ENCODE measurements around the gene ACTL6A.

The ACTL6A gene

GRCh38 chr3:179533274-179533673 is 29.5 kb upstream of the ACTL6A start:
- TF ChIP-seq FOXP2 (optimal IDR thresholded peaks at IDR 0.05; ENCODE audit: borderline replicate concordance, extremely low read depth, extremely low read length, insufficient read depth), result no peak

GRCh38 chr3:179536256-179536655 is 26.5 kb upstream of the ACTL6A start:
- no peak for TF ChIP-seq FOXP2 (optimal IDR thresholded peaks at IDR 0.05; ENCODE audit: borderline replicate concordance, extremely low read depth, extremely low read length, insufficient read depth)
- no peak for TF ChIP-seq POLR2AphosphoS5 (IDR thresholded peaks at IDR 0.05; ENCODE audit: low read depth, low read length)
- TF ChIP-seq TAF1 (IDR thresholded peaks at IDR 0.05; ENCODE audit: borderline replicate concordance, insufficient read depth, low read length), result no peak
- no peak for TF ChIP-seq SIN3A (IDR thresholded peaks at IDR 0.05; ENCODE audit: borderline replicate concordance, insufficient read depth, low read length)
- TF ChIP-seq REST (IDR thresholded peaks at IDR 0.05; ENCODE audit: insufficient read depth in 1 of 2, low read depth in 2 of 2, low read length in 2 of 2), result no peak

GRCh38 chr3:179541094-179541493 is 21.6 kb upstream of the ACTL6A start:
- no peak for TF ChIP-seq POLR2AphosphoS5 (IDR thresholded peaks at IDR 0.05; ENCODE audit: low read depth, low read length)
- TF ChIP-seq SIN3A (IDR thresholded peaks at IDR 0.05; ENCODE audit: borderline replicate concordance, insufficient read depth, low read length), result no peak
- TF ChIP-seq REST (IDR thresholded peaks at IDR 0.05; ENCODE audit: insufficient read depth in 1 of 2, low read depth in 2 of 2, low read length in 2 of 2), result no peak

GRCh38 chr3:179541596-179541995 is 21.1 kb upstream of the ACTL6A start:
- TF ChIP-seq FOXP2 (optimal IDR thresholded peaks at IDR 0.05; ENCODE audit: borderline replicate concordance, extremely low read depth, extremely low read length, insufficient read depth) (no peak), REST (IDR thresholded peaks at IDR 0.05; ENCODE audit: insufficient read depth in 1 of 2, low read depth in 2 of 2, low read length in 2 of 2) (no peak), TAF1 (IDR thresholded peaks at IDR 0.05; ENCODE audit: borderline replicate concordance, insufficient read depth, low read length) (no peak), SIN3A (IDR thresholded peaks at IDR 0.05; ENCODE audit: borderline replicate concordance, insufficient read depth, low read length) (no peak), POLR2AphosphoS5 (IDR thresholded peaks at IDR 0.05; ENCODE audit: low read depth, low read length) (no peak)

- no peak for TF ChIP-seq TAF1 (IDR thresholded peaks at IDR 0.05; ENCODE audit: borderline replicate concordance, insufficient read depth, low read length)
- TF ChIP-seq POLR2AphosphoS5 (IDR thresholded peaks at IDR 0.05; ENCODE audit: low read depth, low read length), result no peak
- no peak for TF ChIP-seq REST (IDR thresholded peaks at IDR 0.05; ENCODE audit: insufficient read depth in 1 of 2, low read depth in 2 of 2, low read length in 2 of 2)
- no peak for TF ChIP-seq SIN3A (IDR thresholded peaks at IDR 0.05; ENCODE audit: borderline replicate concordance, insufficient read depth, low read length)
- no peak for TF ChIP-seq FOXP2 (optimal IDR thresholded peaks at IDR 0.05; ENCODE audit: borderline replicate concordance, extremely low read depth, extremely low read length, insufficient read depth)
Measured at GRCh38 chr3:179542375-179542774, 20.4 kb upstream of the ACTL6A start.

Data from PFSK-1 (cell line).